ENCODE data around the gene CACNA1H.

Gene CACNA1H

GRCh38 chr16:1120577-1120941, 32.3 kb upstream of the CACNA1H start:
- Histone ChIP-seq H4K20me1 (ENCODE audit: insufficient read depth, low read length) (no peaks in the 10 kb centered on the region), H3K9me3 (ENCODE audit: insufficient read depth, low read length) (no peaks in the 10 kb centered on the region), H3K27ac (ENCODE audit: low read length) (no peak overlapping the region), H3K36me3 (replicated peaks; ENCODE audit: low read depth, low read length) (no peaks in the 10 kb centered on the region), H3K9ac (ENCODE audit: low read length) (no peak overlapping the region), H3K4me1 (ENCODE audit: low read length) (peaks cover 19% of the 10 kb centered on the region), H2AFZ (ENCODE audit: low read depth, low read length) (no peak overlapping the region), H3K4me2 (ENCODE audit: low read length) (peak overlapping the region; percentile 71), H3K4me3 (ENCODE audit: low read length) (peak overlapping the region; percentile 52), H3K79me2 (ENCODE audit: low read length) (no peaks in the 10 kb centered on the region), H3K27me3 (ENCODE audit: low read depth, low read length) (no peaks in the 10 kb centered on the region)
- TF ChIP-seq EZH2phosphoT487 (IDR thresholded peaks at IDR 0.05; ENCODE audit: low read depth) (no peak), CTCF (IDR thresholded peaks at IDR 0.05; ENCODE audit: low read depth, low read length) (no peak)

GRCh38 chr16:1121009-1121408, 31.9 kb upstream of the CACNA1H start:
- H3K36me3 ChIP-seq (replicated peaks; ENCODE audit: low read depth, low read length): no peaks in the 10 kb centered on the region
- H3K27me3 ChIP-seq (ENCODE audit: low read depth, low read length): no peaks in the 10 kb centered on the region
- H4K20me1 ChIP-seq (ENCODE audit: insufficient read depth, low read length): no peaks in the 10 kb centered on the region
- H2AFZ ChIP-seq (ENCODE audit: low read depth, low read length): no peak overlapping the region
- no peak overlapping the region for H3K4me3 ChIP-seq (ENCODE audit: low read length)
- H3K4me1 ChIP-seq (ENCODE audit: low read length): peaks cover 19% of the 10 kb centered on the region
- H3K9me3 ChIP-seq (ENCODE audit: insufficient read depth, low read length): no peaks in the 10 kb centered on the region
- H3K27ac ChIP-seq (ENCODE audit: low read length): no peak overlapping the region
- H3K4me2 ChIP-seq (ENCODE audit: low read length): no peak overlapping the region
- TF ChIP-seq CTCF (IDR thresholded peaks at IDR 0.05; ENCODE audit: low read depth, low read length): no peak
- no peak for TF ChIP-seq EZH2phosphoT487 (IDR thresholded peaks at IDR 0.05; ENCODE audit: low read depth)
- no peak overlapping the region for H3K9ac ChIP-seq (ENCODE audit: low read length)
- H3K79me2 ChIP-seq (ENCODE audit: low read length): no peaks in the 10 kb centered on the region

GRCh38 chr16:1121601-1122397, 31.1 kb upstream of the CACNA1H start:
- Histone ChIP-seq H3K4me1 (ENCODE audit: low read length) (peaks cover 19% of the 10 kb centered on the region), H3K4me2 (ENCODE audit: low read length) (no peak overlapping the region), H3K9me3 (ENCODE audit: insufficient read depth, low read length) (no peaks in the 10 kb centered on the region), H4K20me1 (ENCODE audit: insufficient read depth, low read length) (no peaks in the 10 kb centered on the region), H3K36me3 (replicated peaks; ENCODE audit: low read depth, low read length) (no peaks in the 10 kb centered on the region), H2AFZ (ENCODE audit: low read depth, low read length) (no peak overlapping the region), H3K4me3 (ENCODE audit: low read length) (no peak overlapping the region), H3K79me2 (ENCODE audit: low read length) (no peaks in the 10 kb centered on the region), H3K27me3 (ENCODE audit: low read depth, low read length) (no peaks in the 10 kb centered on the region), H3K9ac (ENCODE audit: low read length) (no peak overlapping the region), H3K27ac (ENCODE audit: low read length) (no peak overlapping the region)
- TF ChIP-seq EZH2phosphoT487 (IDR thresholded peaks at IDR 0.05; ENCODE audit: low read depth) (no peak), CTCF (IDR thresholded peaks at IDR 0.05; ENCODE audit: low read depth, low read length) (no peak)

GRCh38 chr16:1122398-1122765, 30.5 kb upstream of the CACNA1H start:
- H4K20me1 ChIP-seq (ENCODE audit: insufficient read depth, low read length): no peaks in the 10 kb centered on the region
- TF ChIP-seq EZH2phosphoT487 (IDR thresholded peaks at IDR 0.05; ENCODE audit: low read depth) (no peak), CTCF (IDR thresholded peaks at IDR 0.05; ENCODE audit: low read depth, low read length) (no peak)
- H3K4me2 ChIP-seq (ENCODE audit: low read length): no peak overlapping the region
- H2AFZ ChIP-seq (ENCODE audit: low read depth, low read length): no peak overlapping the region
- no peaks in the 10 kb centered on the region for H3K36me3 ChIP-seq (replicated peaks; ENCODE audit: low read depth, low read length)
- no peak overlapping the region for H3K9ac ChIP-seq (ENCODE audit: low read length)
- H3K4me1 ChIP-seq (ENCODE audit: low read length): peaks cover 19% of the 10 kb centered on the region
- no peaks in the 10 kb centered on the region for H3K9me3 ChIP-seq (ENCODE audit: insufficient read depth, low read length)
- H3K4me3 ChIP-seq (ENCODE audit: low read length): no peak overlapping the region
- H3K79me2 ChIP-seq (ENCODE audit: low read length): no peaks in the 10 kb centered on the region
- H3K27me3 ChIP-seq (ENCODE audit: low read depth, low read length): no peaks in the 10 kb centered on the region
- no peak overlapping the region for H3K27ac ChIP-seq (ENCODE audit: low read length)

Data from OCI-LY3 (cell line).